Panc1 (cell line): Measurements from ENCODE around the gene CCDC85A.

ENCODE experiments used
- POLR2AphosphoS5 ChIP-seq: IDR thresholded peaks from 2 replicates; pipeline ENCODE4 v1.6.1; 2012; ENCODE audit warnings: mild to moderate bottlenecking, low read depth, low read length, moderate library complexity
- TF ChIP-seq, protein P1 (sequence below): fragments of 450-650 bp; IDR thresholded peaks from 2 replicates; pipeline ENCODE4 v1.5.1; 2017; ENCODE audit warnings: mild to moderate bottlenecking
- TF ChIP-seq, protein P2 (sequence below), 2 experiments: IDR thresholded peaks; 2 replicates each; pipeline ENCODE4 v1.6.1; 2011 to 2012; ENCODE audit warnings: low read depth in 2 of 2, control low read depth in 1 of 2, low read length in 1 of 2, mild to moderate bottlenecking in 1 of 2, moderate library complexity in 1 of 2; ENCODE audit not compliant: insufficient read depth in 1 of 2

DNA sequence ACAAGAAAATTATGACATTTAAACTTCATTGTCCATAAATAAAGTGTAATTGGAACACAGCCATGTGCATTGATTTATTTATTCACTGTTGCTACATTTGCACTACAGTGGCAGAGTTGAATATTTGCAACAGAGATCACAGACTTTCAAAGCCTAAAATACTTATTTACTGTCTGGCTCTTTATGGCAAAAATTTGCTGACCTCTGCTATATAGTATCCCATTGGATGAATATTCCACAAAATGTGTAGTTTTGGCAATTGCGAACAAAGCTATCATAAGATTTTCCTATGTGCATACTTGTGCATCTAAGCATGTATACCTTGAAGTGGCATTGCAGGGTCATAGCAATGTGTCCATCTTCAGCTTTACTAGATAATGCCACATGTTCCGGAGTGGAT is 32.1 kb downstream of the CCDC85A start:
- TF ChIP-seq, protein P1, sequence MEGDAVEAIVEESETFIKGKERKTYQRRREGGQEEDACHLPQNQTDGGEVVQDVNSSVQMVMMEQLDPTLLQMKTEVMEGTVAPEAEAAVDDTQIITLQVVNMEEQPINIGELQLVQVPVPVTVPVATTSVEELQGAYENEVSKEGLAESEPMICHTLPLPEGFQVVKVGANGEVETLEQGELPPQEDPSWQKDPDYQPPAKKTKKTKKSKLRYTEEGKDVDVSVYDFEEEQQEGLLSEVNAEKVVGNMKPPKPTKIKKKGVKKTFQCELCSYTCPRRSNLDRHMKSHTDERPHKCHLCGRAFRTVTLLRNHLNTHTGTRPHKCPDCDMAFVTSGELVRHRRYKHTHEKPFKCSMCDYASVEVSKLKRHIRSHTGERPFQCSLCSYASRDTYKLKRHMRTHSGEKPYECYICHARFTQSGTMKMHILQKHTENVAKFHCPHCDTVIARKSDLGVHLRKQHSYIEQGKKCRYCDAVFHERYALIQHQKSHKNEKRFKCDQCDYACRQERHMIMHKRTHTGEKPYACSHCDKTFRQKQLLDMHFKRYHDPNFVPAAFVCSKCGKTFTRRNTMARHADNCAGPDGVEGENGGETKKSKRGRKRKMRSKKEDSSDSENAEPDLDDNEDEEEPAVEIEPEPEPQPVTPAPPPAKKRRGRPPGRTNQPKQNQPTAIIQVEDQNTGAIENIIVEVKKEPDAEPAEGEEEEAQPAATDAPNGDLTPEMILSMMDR = no peak
- TF ChIP-seq, protein P2, sequence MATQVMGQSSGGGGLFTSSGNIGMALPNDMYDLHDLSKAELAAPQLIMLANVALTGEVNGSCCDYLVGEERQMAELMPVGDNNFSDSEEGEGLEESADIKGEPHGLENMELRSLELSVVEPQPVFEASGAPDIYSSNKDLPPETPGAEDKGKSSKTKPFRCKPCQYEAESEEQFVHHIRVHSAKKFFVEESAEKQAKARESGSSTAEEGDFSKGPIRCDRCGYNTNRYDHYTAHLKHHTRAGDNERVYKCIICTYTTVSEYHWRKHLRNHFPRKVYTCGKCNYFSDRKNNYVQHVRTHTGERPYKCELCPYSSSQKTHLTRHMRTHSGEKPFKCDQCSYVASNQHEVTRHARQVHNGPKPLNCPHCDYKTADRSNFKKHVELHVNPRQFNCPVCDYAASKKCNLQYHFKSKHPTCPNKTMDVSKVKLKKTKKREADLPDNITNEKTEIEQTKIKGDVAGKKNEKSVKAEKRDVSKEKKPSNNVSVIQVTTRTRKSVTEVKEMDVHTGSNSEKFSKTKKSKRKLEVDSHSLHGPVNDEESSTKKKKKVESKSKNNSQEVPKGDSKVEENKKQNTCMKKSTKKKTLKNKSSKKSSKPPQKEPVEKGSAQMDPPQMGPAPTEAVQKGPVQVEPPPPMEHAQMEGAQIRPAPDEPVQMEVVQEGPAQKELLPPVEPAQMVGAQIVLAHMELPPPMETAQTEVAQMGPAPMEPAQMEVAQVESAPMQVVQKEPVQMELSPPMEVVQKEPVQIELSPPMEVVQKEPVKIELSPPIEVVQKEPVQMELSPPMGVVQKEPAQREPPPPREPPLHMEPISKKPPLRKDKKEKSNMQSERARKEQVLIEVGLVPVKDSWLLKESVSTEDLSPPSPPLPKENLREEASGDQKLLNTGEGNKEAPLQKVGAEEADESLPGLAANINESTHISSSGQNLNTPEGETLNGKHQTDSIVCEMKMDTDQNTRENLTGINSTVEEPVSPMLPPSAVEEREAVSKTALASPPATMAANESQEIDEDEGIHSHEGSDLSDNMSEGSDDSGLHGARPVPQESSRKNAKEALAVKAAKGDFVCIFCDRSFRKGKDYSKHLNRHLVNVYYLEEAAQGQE (IDR thresholded peaks at IDR 0.05; ENCODE audit: insufficient read depth in 1 of 2, low read depth in 2 of 2, low read length in 1 of 2) = no peak
- no peak for TF ChIP-seq POLR2AphosphoS5
